ENCODE data around the gene ZCCHC7. TPM values are rescaled to one million over a fixed set of nuclear protein-coding genes. Genes with fewer than 3 reads are reported as not detected.

Gene ZCCHC7
- total RNA-seq, 1 experiment from 2014 or later: 31.2 TPM

GRCh38 chr9:37301042-37301853 lies 180.9 kb downstream of the ZCCHC7 start:
- no peaks in the 10 kb centered on the region for H3K27me3 ChIP-seq (ENCODE audit: insufficient read depth, low read length)
- no peaks in the 10 kb centered on the region for H3K4me1 ChIP-seq (ENCODE audit: control insufficient read depth in 1 of 2, insufficient read depth in 2 of 2, low read length in 2 of 2)
- RAD21 ChIA-PET (ENCODE audit: low non-redundant PET in 1 of 2, low total read pairs in 2 of 2, uncharacterized antibody in 2 of 2, unreplicated experiment in 2 of 2): no interaction called here
- no peak overlapping the region for H3K4me2 ChIP-seq (ENCODE audit: low read length)
- no peaks in the 10 kb centered on the region for H3K9me2 ChIP-seq (ENCODE audit: insufficient read depth)
- no TSS peak for BruUV-seq (replicated peaks)
- no peak for DNase-seq (ENCODE audit: low read depth, low spot score)
- no peak overlapping the region for H2AFZ ChIP-seq (ENCODE audit: low read depth, low read length, poor library complexity, severe bottlenecking)
- H3K36me3 ChIP-seq (ENCODE audit: control insufficient read depth in 1 of 2, insufficient read depth in 2 of 2, low read length in 2 of 2): no peaks in the 10 kb centered on the region
- H3K9me3 ChIP-seq (ENCODE audit: control insufficient read depth in 1 of 2, insufficient read depth in 1 of 2, low read depth in 1 of 2, low read length in 2 of 2): no peaks in the 10 kb centered on the region
- no peaks in the 10 kb centered on the region for H4K20me1 ChIP-seq (ENCODE audit: insufficient read depth)
- CTCF ChIA-PET: interaction anchor here (1.2 kb wide), 1 partner anchor 20 kb away, joined by 3 read pairs; no protein-coding TSS in a partner anchor
- POLR2A ChIA-PET: no interaction called here
- no peak for ATAC-seq
- H3K4me3 ChIP-seq (replicated peaks in 1 of 2; ENCODE audit: low read depth in 1 of 2, low read length in 2 of 2): no peak overlapping the region
- no peak overlapping the region for H3K9ac ChIP-seq (ENCODE audit: low read length)
- TF ChIP-seq JUND (IDR thresholded peaks at IDR 0.05): no peak
- no peak for TF ChIP-seq TCF7L2 (IDR thresholded peaks at IDR 0.05; ENCODE audit: borderline replicate concordance, extremely low read depth, insufficient read depth, insufficient read length)
- no peak for TF ChIP-seq ZBTB33 (IDR thresholded peaks at IDR 0.05; ENCODE audit: extremely low read depth, insufficient replicate concordance, low read length)
- TF ChIP-seq ELF1 (IDR thresholded peaks at IDR 0.05; ENCODE audit: borderline replicate concordance, low read depth): no peak
- no peak for TF ChIP-seq MAX (IDR thresholded peaks at IDR 0.05)
- no peak for TF ChIP-seq RAD21 (IDR thresholded peaks at IDR 0.05; ENCODE audit: low read depth)
- TF ChIP-seq ZNF274 (IDR thresholded peaks at IDR 0.05; ENCODE audit: low read depth, low read length): no peak
- TF ChIP-seq SP1 (IDR thresholded peaks at IDR 0.05; ENCODE audit: low read depth): no peak
- no peak for TF ChIP-seq EZH2 (IDR thresholded peaks at IDR 0.05)
- no peak for TF ChIP-seq SRF (IDR thresholded peaks at IDR 0.05; ENCODE audit: low read depth)
- TF ChIP-seq FOSL1 (IDR thresholded peaks at IDR 0.05; ENCODE audit: low read depth): no peak
- no peak for TF ChIP-seq ATF3 (IDR thresholded peaks at IDR 0.05)
- no peak for TF ChIP-seq SIN3A (IDR thresholded peaks at IDR 0.05; ENCODE audit: low read depth)
- TF ChIP-seq ZFX (IDR thresholded peaks at IDR 0.05): no peak
- no peak for TF ChIP-seq POLR2A (IDR thresholded peaks at IDR 0.05; ENCODE audit: borderline replicate concordance, extremely low read depth, insufficient read depth, insufficient read length)
- no peak for TF ChIP-seq CBX3 (IDR thresholded peaks at IDR 0.05; ENCODE audit: low read depth)
- TF ChIP-seq YY1 (IDR thresholded peaks at IDR 0.05; ENCODE audit: extremely low read depth, insufficient replicate concordance, low read depth, low read length): no peak
- TF ChIP-seq CEBPB (IDR thresholded peaks at IDR 0.05; ENCODE audit: low read depth): no peak
- TF ChIP-seq REST (IDR thresholded peaks at IDR 0.05; ENCODE audit: low read depth): no peak
- no peak for TF ChIP-seq CTCF (IDR thresholded peaks at IDR 0.05 in 2 of 3, conservative IDR thresholded peaks at IDR 0.05 in 1 of 3; ENCODE audit: borderline replicate concordance in 1 of 3, insufficient read depth in 1 of 3, low read depth in 2 of 3, low read length in 2 of 3)
- H3K27ac ChIP-seq (ENCODE audit: low read depth, low read length): no peak overlapping the region
- intact Hi-C loops (cut with micrococcal nuclease): no loop called here
- H3K79me2 ChIP-seq (ENCODE audit: insufficient read depth, low read length): peaks cover 10% of the 10 kb centered on the region

All from HCT116 (cell line).